NCI-H1105 (cell line): ENCODE measurements around the gene ABR.
"Not testable (repeated sequence)": the region's sequence is repeated elsewhere in the genome, so short reads cannot be mapped to it uniquely, and the experiment has no call there.

Experiments
- DNase-seq: peaks from one replicate; lab custom pipeline; 2025; lab: John Stamatoyannopoulos, UW

The ABR gene

GRCh38 chr17:1120596-1121441, 59.0 kb downstream of the ABR start:
- no peak for DNase-seq

GRCh38 chr17:1119924-1120323, 59.9 kb downstream of the ABR start:
- no peak for DNase-seq

GRCh38 chr17:1116602-1117001, 63.2 kb downstream of the ABR start:
- no peak for DNase-seq

- no peak for DNase-seq
These were observed 66.9 kb downstream of the ABR start for GRCh38 chr17:1112875-1113274.

GRCh38 chr17:1111599-1112443, 68.0 kb downstream of the ABR start:
- no peak for DNase-seq

- no peak for DNase-seq
These were observed 68.8 kb downstream of the ABR start for GRCh38 chr17:1110862-1111598.

- no peak for DNase-seq
These were observed 69.3 kb downstream of the ABR start for GRCh38 chr17:1110541-1110861.

- DNase-seq, result no peak
These were observed 69.9 kb downstream of the ABR start for GRCh38 chr17:1109606-1110540.

- DNase-seq, result no peak
These were observed 70.8 kb downstream of the ABR start for GRCh38 chr17:1108765-1109605.

- DNase-seq, result no peak
These were observed 71.4 kb downstream of the ABR start for GRCh38 chr17:1108478-1108764.

- DNase-seq, result no peak
These were observed 71.9 kb downstream of the ABR start for GRCh38 chr17:1107777-1108477.

GRCh38 chr17:1107083-1107776, 72.6 kb downstream of the ABR start:
- DNase-seq, result no peak

- no peak for DNase-seq
These were observed 75.6 kb downstream of the ABR start for GRCh38 chr17:1104222-1104621.

GRCh38 chr17:1100382-1100781, 79.4 kb downstream of the ABR start:
- DNase-seq, result no peak

GRCh38 chr17:1099242-1099641, 80.5 kb downstream of the ABR start:
- no peak for DNase-seq

GRCh38 chr17:1097972-1098744, 81.6 kb downstream of the ABR start:
- DNase-seq, result not testable (repeated sequence)

- DNase-seq, result no peak
These were observed 83.6 kb downstream of the ABR start for GRCh38 chr17:1096215-1096614.

- DNase-seq, result no peak
These were observed 84.0 kb downstream of the ABR start for GRCh38 chr17:1095853-1096173.
